ENCODE results near the gene CXorf58.

- TF ChIP-seq JUND (IDR thresholded peaks at IDR 0.05; ENCODE audit: low read length): no peak
- TF ChIP-seq RAD21 (IDR thresholded peaks at IDR 0.05 in 1 of 2, conservative IDR thresholded peaks at IDR 0.05 in 1 of 2; ENCODE audit: low read depth in 2 of 2, low read length in 2 of 2): peak in 1 of 2 experiments; percentile 10; a peak in 1 of 4 replicates
- no peak for TF ChIP-seq EP300 (IDR thresholded peaks at IDR 0.05; ENCODE audit: borderline replicate concordance in 1 of 2, low read depth in 2 of 2, low read length in 2 of 2)
- TF ChIP-seq BRCA1 (IDR thresholded peaks at IDR 0.05; ENCODE audit: low read depth, low read length): no peak
- no peak for TF ChIP-seq CHD7 (IDR thresholded peaks at IDR 0.05; ENCODE audit: insufficient replicate concordance, low read length)
- TF ChIP-seq YY1 (IDR thresholded peaks at IDR 0.05; ENCODE audit: low read depth, low read length): no peak
- TF ChIP-seq PHF8 (conservative IDR thresholded peaks at IDR 0.05; ENCODE audit: low read depth, low read length): no peak
- no peak for TF ChIP-seq MAFK (IDR thresholded peaks at IDR 0.05; ENCODE audit: low read depth, low read length)
- TF ChIP-seq RFX5 (IDR thresholded peaks at IDR 0.05; ENCODE audit: borderline replicate concordance, low read depth, low read length): no peak
- TF ChIP-seq CTCF (IDR thresholded peaks at IDR 0.05; ENCODE audit: control extremely low read depth in 1 of 3, insufficient read depth in 1 of 3, low read depth in 1 of 3, low read length in 3 of 3): peak in 1 of 3 experiments; percentile 15; a peak in 1 of 4 replicates
- TF ChIP-seq SP2 (IDR thresholded peaks at IDR 0.05; ENCODE audit: low read length): no peak
These were observed 29.3 kb downstream of the CXorf58 start for GRCh38 chrX:23937100-23937499.
